OCI-LY7 (cell line): Measurements from ENCODE around the gene SLC6A5. TPM values are rescaled to one million over a fixed set of nuclear protein-coding genes. Genes with fewer than 3 reads are reported as not detected.

Experiments
- BruUV-seq: library from RNA; stranded (reverse); fragments of 400-500 nt; replicated peaks from 2 replicates; lab custom pipeline; 2021; lab: Mats Ljungman, UMichigan
- CTCF ChIA-PET: fragments of 300-600 bp; sonication (Branson Sonifier 250); formaldehyde crosslinking; loops from one replicate; lab custom pipeline; 2022; ENCODE audit warnings: antibody characterized with exemption; ENCODE audit not compliant: unreplicated experiment; lab: Charles Lee
- POLR2A ChIA-PET: fragments of 300-600 bp; sonication (Branson Sonifier 250); formaldehyde crosslinking; loops from one replicate; lab custom pipeline; 2022; ENCODE audit warnings: antibody characterized with exemption; lab: Charles Lee
- DNase-seq: peaks from one replicate; pipeline ENCODE4 v3.0.0-alpha.2; 2015; ENCODE audit warnings: low spot score
- H2AFZ ChIP-seq: fragments of 200-600 bp; sonication (generic), shearing (Covaris generic); 2 replicates; pipeline ENCODE4 v1.6.1; 2014; ENCODE audit warnings: mild to moderate bottlenecking, antibody characterized with exemption, low read length, moderate library complexity
- H3K27ac ChIP-seq: fragments of 200-600 bp; sonication (generic); 2 replicates; pipeline ENCODE4 v1.5.1; 2014; ENCODE audit warnings: mixed run types, low read depth, mild to moderate bottlenecking, moderate library complexity, low read length, inconsistent platforms; ENCODE audit not compliant: poor library complexity, severe bottlenecking
- H3K36me3 ChIP-seq: fragments of 200-600 bp; sonication (generic); 2 replicates; pipeline ENCODE4 v1.6.1; 2014; ENCODE audit warnings: mild to moderate bottlenecking, antibody characterized with exemption, low read length, moderate library complexity, mixed read lengths; ENCODE audit not compliant: insufficient read depth
- H3K4me1 ChIP-seq: fragments of 200-600 bp; sonication (generic); 2 replicates; pipeline ENCODE4 v1.5.1; 2014; ENCODE audit warnings: mild to moderate bottlenecking, low read length; ENCODE audit not compliant: insufficient read depth, poor library complexity, severe bottlenecking
- H3K4me2 ChIP-seq: fragments of 200-600 bp; sonication (generic); 2 replicates; pipeline ENCODE4 v1.6.1; 2014; ENCODE audit warnings: mild to moderate bottlenecking, low read length
- H3K4me3 ChIP-seq: fragments of 200-600 bp; sonication (generic); 2 replicates; pipeline ENCODE4 v1.5.1; 2014; ENCODE audit warnings: mild to moderate bottlenecking, low read depth, low read length; ENCODE audit not compliant: poor library complexity, severe bottlenecking
- H3K79me2 ChIP-seq: fragments of 200-600 bp; sonication (generic); 2 replicates; pipeline ENCODE4 v1.6.1; 2016; ENCODE audit warnings: low read depth, mild to moderate bottlenecking, low read length, moderate library complexity, mixed read lengths; ENCODE audit not compliant: insufficient read depth
- H3K9me2 ChIP-seq: fragments of 200-600 bp; sonication (generic); 2 replicates; pipeline ENCODE4 v1.6.1; 2016; ENCODE audit warnings: mild to moderate bottlenecking, low read length, mixed read lengths; ENCODE audit not compliant: insufficient read depth
- H3K9me3 ChIP-seq: fragments of 200-600 bp; sonication (generic); 2 replicates; pipeline ENCODE4 v1.6.1; 2014; ENCODE audit warnings: mild to moderate bottlenecking, mixed run types, low read length, mixed read lengths
- H4K20me1 ChIP-seq: fragments of 200-600 bp; sonication (generic); 2 replicates; pipeline ENCODE4 v1.6.1; 2014; ENCODE audit warnings: mild to moderate bottlenecking, antibody characterized with exemption, low read length, moderate library complexity, mixed read lengths; ENCODE audit not compliant: insufficient read depth
- EZH2phosphoT487 ChIP-seq: fragments of 200-600 bp; sonication (generic); IDR thresholded peaks from 2 replicates; pipeline ENCODE4 v1.6.1; 2018; ENCODE audit warnings: low read depth, borderline replicate concordance, mild to moderate bottlenecking, mixed run types, antibody characterized with exemption, low read length, moderate library complexity, mixed read lengths
- intact Hi-C: fragments of 100-400 bp; cut with micrococcal nuclease; formaldehyde crosslinking; loops from one replicate; pipeline ENCODE4 v1.10.0; 2022; ENCODE audit not compliant: unreplicated experiment
- total RNA-seq, 2 experiments: library from RNA; depleted of rRNA in 1 of 2; stranded (reverse); fragments of >200 nt in 1 of 2; shearing (Covaris generic) in 1 of 2; gene quantifications; 2 replicates each; pipeline ENCODE4 v1.2.3, GENCODE V29; 2014 to 2022
- TF ChIP-seq, protein P1 (sequence below): fragments of 200-600 bp; sonication (generic); conservative IDR thresholded peaks from 2 replicates; pipeline ENCODE4 v1.5.1; 2014; ENCODE audit warnings: mild to moderate bottlenecking, antibody characterized with exemption, low read length, moderate library complexity, mixed read lengths

SLC6A5 gene
- total RNA-seq, 2 experiments from 2014 or later = not detected

- no peak overlapping the region for H3K4me3 ChIP-seq
- no peaks in the 10 kb centered on the region for H4K20me1 ChIP-seq
- no peak overlapping the region for H3K4me2 ChIP-seq
- POLR2A ChIA-PET = no interaction called here
- CTCF ChIA-PET = no interaction called here
- BruUV-seq = no TSS peak
- H3K9me3 ChIP-seq = no peaks in the 10 kb centered on the region
- H3K36me3 ChIP-seq = no peaks in the 10 kb centered on the region
- H3K79me2 ChIP-seq = no peaks in the 10 kb centered on the region
- no peak overlapping the region for H2AFZ ChIP-seq
- intact Hi-C loops = no loop called here
- DNase-seq = no peak
- no peaks in the 10 kb centered on the region for H3K4me1 ChIP-seq
- H3K9me2 ChIP-seq = no peaks in the 10 kb centered on the region
- H3K27ac ChIP-seq = no peak overlapping the region
- TF ChIP-seq EZH2phosphoT487 = no peak
- TF ChIP-seq, protein P1, sequence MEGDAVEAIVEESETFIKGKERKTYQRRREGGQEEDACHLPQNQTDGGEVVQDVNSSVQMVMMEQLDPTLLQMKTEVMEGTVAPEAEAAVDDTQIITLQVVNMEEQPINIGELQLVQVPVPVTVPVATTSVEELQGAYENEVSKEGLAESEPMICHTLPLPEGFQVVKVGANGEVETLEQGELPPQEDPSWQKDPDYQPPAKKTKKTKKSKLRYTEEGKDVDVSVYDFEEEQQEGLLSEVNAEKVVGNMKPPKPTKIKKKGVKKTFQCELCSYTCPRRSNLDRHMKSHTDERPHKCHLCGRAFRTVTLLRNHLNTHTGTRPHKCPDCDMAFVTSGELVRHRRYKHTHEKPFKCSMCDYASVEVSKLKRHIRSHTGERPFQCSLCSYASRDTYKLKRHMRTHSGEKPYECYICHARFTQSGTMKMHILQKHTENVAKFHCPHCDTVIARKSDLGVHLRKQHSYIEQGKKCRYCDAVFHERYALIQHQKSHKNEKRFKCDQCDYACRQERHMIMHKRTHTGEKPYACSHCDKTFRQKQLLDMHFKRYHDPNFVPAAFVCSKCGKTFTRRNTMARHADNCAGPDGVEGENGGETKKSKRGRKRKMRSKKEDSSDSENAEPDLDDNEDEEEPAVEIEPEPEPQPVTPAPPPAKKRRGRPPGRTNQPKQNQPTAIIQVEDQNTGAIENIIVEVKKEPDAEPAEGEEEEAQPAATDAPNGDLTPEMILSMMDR = no peak
Measured at GRCh38 chr11:20618083-20618482, 18.7 kb downstream of the SLC6A5 start.

GRCh38 chr11:20620988-20621387 lies 21.6 kb downstream of the SLC6A5 start:
- Histone ChIP-seq H3K4me1 (no peaks in the 10 kb centered on the region), H3K9me3 (no peaks in the 10 kb centered on the region), H4K20me1 (no peaks in the 10 kb centered on the region), H3K36me3 (no peaks in the 10 kb centered on the region), H3K4me3 (no peak overlapping the region), H3K4me2 (no peak overlapping the region), H2AFZ (no peak overlapping the region), H3K79me2 (no peaks in the 10 kb centered on the region), H3K27ac (no peak overlapping the region), H3K9me2 (no peaks in the 10 kb centered on the region)
- POLR2A ChIA-PET = no interaction called here
- no peak for DNase-seq
- no peak for TF ChIP-seq EZH2phosphoT487
- TF ChIP-seq, protein P1 = no peak
- BruUV-seq = no TSS peak
- CTCF ChIA-PET = no interaction called here
- intact Hi-C loops = no loop called here

GRCh38 chr11:20621679-20622078 lies 22.3 kb downstream of the SLC6A5 start:
- TF ChIP-seq, protein P1 = no peak
- TF ChIP-seq EZH2phosphoT487 = no peak
- H3K27ac ChIP-seq = no peak overlapping the region
- H3K9me2 ChIP-seq = no peaks in the 10 kb centered on the region
- H4K20me1 ChIP-seq = no peaks in the 10 kb centered on the region
- H2AFZ ChIP-seq = no peak overlapping the region
- no peaks in the 10 kb centered on the region for H3K9me3 ChIP-seq
- H3K4me2 ChIP-seq = no peak overlapping the region
- BruUV-seq = no TSS peak
- ChIA-PET POLR2A (no interaction called here), CTCF (no interaction called here)
- intact Hi-C loops = no loop called here
- no peaks in the 10 kb centered on the region for H3K4me1 ChIP-seq
- no peaks in the 10 kb centered on the region for H3K36me3 ChIP-seq
- no peak for DNase-seq
- H3K4me3 ChIP-seq = no peak overlapping the region
- H3K79me2 ChIP-seq = no peaks in the 10 kb centered on the region
